Ovary (tissue), 9 donors: ENCODE measurements around the gene IFNK. TPM values are rescaled to one million over a fixed set of nuclear protein-coding genes. Genes with fewer than 3 reads are reported as not detected.
"Not testable (repeated sequence)": the region's sequence is repeated elsewhere in the genome, so short reads cannot be mapped to it uniquely, and the experiment has no call there.

Experiments
- DNase-seq, 5 donors: peaks; one replicate each; pipeline ENCODE4 v3.0.0-alpha.2; 2019 to 2020
- H3K27ac ChIP-seq, 2 donors: fragments of 200-600 bp; one replicate each; pipeline versions ENCODE4 v1.5.1 to v1.8.0; 2019 to 2022
- H3K27me3 ChIP-seq: fragments of 200-600 bp; one replicate; pipeline ENCODE4 v1.8.0; 2022
- H3K36me3 ChIP-seq: fragments of 200-600 bp; sonication (generic); one replicate; pipeline ENCODE4 v1.5.1; 2019
- H3K4me1 ChIP-seq: one replicate; pipeline ENCODE4 v1.8.1; 2013; ENCODE audit warnings: mild to moderate bottlenecking, moderate library complexity; ENCODE audit not compliant: insufficient read depth
- H3K4me3 ChIP-seq: fragments of 200-600 bp; sonication (generic); one replicate; pipeline ENCODE4 v1.5.1; 2017
- H3K9me3 ChIP-seq, 2 donors: fragments of 200-600 bp in 1 of 2; sonication (generic) in 1 of 2; one replicate each; pipeline versions ENCODE4 v1.5.1 to v1.8.1; 2013 to 2019; ENCODE audit warnings: mild to moderate bottlenecking in 1 of 2, moderate library complexity in 1 of 2
- CTCF ChIP-seq, 3 donors: fragments of 450-650 bp in 2 of 3; fragments of 200-600 bp in 1 of 3; IDR thresholded peaks; one replicate each; pipeline versions ENCODE4 v1.5.1 to v1.8.0; 2016 to 2022; ENCODE audit warnings: antibody characterized with exemption in 3 of 3, mild to moderate bottlenecking in 1 of 3
- EP300 ChIP-seq: sonication (generic); formaldehyde crosslinking; IDR thresholded peaks from one replicate; pipeline ENCODE4 v1.6.1; 2017; ENCODE audit warnings: antibody characterized with exemption
- POLR2A ChIP-seq: fragments of 450-650 bp; IDR thresholded peaks from one replicate; pipeline ENCODE4 v1.6.1; 2017; ENCODE audit warnings: antibody characterized with exemption, mild to moderate bottlenecking, moderate library complexity
- WGBS, 3 donors: extraction: QIAGEN DNeasy Blood & Tissue Kit in 1 of 3; methylation state at CpG; one replicate each; pipeline versions ENCODE4 v1.1.5 to v1.1.7; 2013 to 2017; 5-methylcytosine and 5-hydroxymethylcytosine counted together
- intact Hi-C, 4 donors: fragments of 100-400 bp; cut with DNase I; formaldehyde crosslinking; loops; one replicate each; pipeline versions ENCODE4 v1.11.0 to v1.15.1; 2022 to 2023
- polyA plus RNA-seq, 2 donors: library from polyadenylated mRNA; stranded (reverse); fragments of 200-250 nt in 1 of 2; fragments of 350-450 nt in 1 of 2; fragmentation: Illumina TruSeq in 1 of 2; extraction: RNeasy Lipid Tissue Mini Kit (QIAGEN cat#74804) in 1 of 2; gene quantifications; one replicate each; pipeline ENCODE4 v1.2.3, GENCODE V29; 2013 to 2014
- total RNA-seq, 7 donors: library from RNA; depleted of rRNA in 2 of 7; stranded (reverse); fragments of >200 nt in 2 of 7; fragmentation: NEBNext Ultra II Directional in 3 of 7; extraction: Animal tissue kit (Norgen Biotek cat#: 25700) in 3 of 7; gene quantifications; one replicate each; pipeline versions ENCODE4 v1.1.0 to v1.2.4, GENCODE V29; 2016 to 2023
- donor health status: DM: no; HTN: no; CAD: no; lungs with moderate emphysema.
- donor health status: DM: no; HTN: no; CAD: no.
- donor health status: Bipolar disorder and iron deficiency.
- donor health status: DM: yes; HTN: yes; CAD: no.
- donor health status: DM: no; HTN: no; CAD: no.
- donor health status: DM: yes; HTN: yes; CAD: no.

Gene IFNK
- total and polyA plus RNA-seq, 9 donors = not detected

GRCh38 chr9:27495480-27496134 is 28.5 kb upstream of the IFNK start:
- H3K9me3 ChIP-seq = no peaks in the 10 kb centered on the region
- H3K27me3 ChIP-seq = no peaks in the 10 kb centered on the region
- H3K4me3 ChIP-seq = no peak overlapping the region
- no peaks in the 10 kb centered on the region for H3K36me3 ChIP-seq
- no peak for DNase-seq
- peaks cover 4% of the 10 kb centered on the region for H3K4me1 ChIP-seq
- TF ChIP-seq CTCF (IDR thresholded peaks at IDR 0.05) (no peak), EP300 (no peak), POLR2A (no peak)
- intact Hi-C loops = no loop called here
- WGBS, 3 donors = 36 to 47% (median 37%) methylated on average over 3 of the region's 3 CpGs
- no peak overlapping the region for H3K27ac ChIP-seq

GRCh38 chr9:27496135-27496504 is 28.0 kb upstream of the IFNK start:
- intact Hi-C loops = no loop called here
- TF ChIP-seq POLR2A (no peak), CTCF (IDR thresholded peaks at IDR 0.05) (no peak), EP300 (no peak)
- Histone ChIP-seq H3K27ac (no peak overlapping the region), H3K4me3 (no peak overlapping the region), H3K4me1 (peaks cover 4% of the 10 kb centered on the region), H3K9me3 (no peaks in the 10 kb centered on the region), H3K36me3 (no peaks in the 10 kb centered on the region), H3K27me3 (no peaks in the 10 kb centered on the region)
- WGBS, 3 donors = 24 to 33% (median 31%) methylated on average over 3 of the region's 3 CpGs
- no peak for DNase-seq

GRCh38 chr9:27497883-27498417 is 26.1 kb upstream of the IFNK start:
- intact Hi-C loops = no loop called here
- H3K4me1 ChIP-seq = peaks cover 4% of the 10 kb centered on the region
- DNase-seq = no peak
- no peak for TF ChIP-seq POLR2A
- TF ChIP-seq CTCF (IDR thresholded peaks at IDR 0.05) = no peak
- no peak for TF ChIP-seq EP300
- WGBS, 3 donors = 61 to 67% (median 64%) methylated on average over 11 of the region's 11 CpGs
- no peaks in the 10 kb centered on the region for H3K27me3 ChIP-seq
- no peak overlapping the region for H3K4me3 ChIP-seq
- H3K36me3 ChIP-seq = no peaks in the 10 kb centered on the region
- no peaks in the 10 kb centered on the region for H3K9me3 ChIP-seq
- H3K27ac ChIP-seq = no peak overlapping the region

- WGBS, 3 donors = 76 to 81% (median 79%) methylated on average over 2 of the region's 2 CpGs
These were observed 24.6 kb upstream of the IFNK start for GRCh38 chr9:27499451-27499850.

GRCh38 chr9:27500902-27501301 is 23.2 kb upstream of the IFNK start:
- H3K36me3 ChIP-seq, H3K4me1 ChIP-seq, H3K27ac ChIP-seq, H3K27me3 ChIP-seq, DNase-seq, intact Hi-C loops, H3K9me3 ChIP-seq, H3K4me3 ChIP-seq: not testable (repeated sequence)
- 95 to 97% (median 96%) methylated on average over 3 of the region's 3 CpGs for WGBS, 3 donors

More at GRCh38 chr9:27499451-27499850, 24.6 kb upstream of the IFNK start:
- H3K4me3 ChIP-seq = no peak overlapping the region
- peaks cover 4% of the 10 kb centered on the region for H3K4me1 ChIP-seq
- no peaks in the 10 kb centered on the region for H3K36me3 ChIP-seq
- DNase-seq = no peak
- no peaks in the 10 kb centered on the region for H3K9me3 ChIP-seq
- no peak overlapping the region for H3K27ac ChIP-seq
- intact Hi-C loops = no loop called here
- TF ChIP-seq EP300 = no peak
- no peak for TF ChIP-seq POLR2A
- H3K27me3 ChIP-seq = no peaks in the 10 kb centered on the region
